GM12801 (cell line): ENCODE results near the gene TRAF6.

Experiments
- TF ChIP-seq, protein P1 (sequence below): IDR thresholded peaks from one replicate; pipeline ENCODE4 v1.5.1; 2011; ENCODE audit warnings: control low read depth; ENCODE audit not compliant: insufficient read length; ENCODE audit errors: extremely low read depth

Gene TRAF6

GRCh38 chr11:36471577-36471976 is 38.5 kb downstream of the TRAF6 start:
- TF ChIP-seq, protein P1, sequence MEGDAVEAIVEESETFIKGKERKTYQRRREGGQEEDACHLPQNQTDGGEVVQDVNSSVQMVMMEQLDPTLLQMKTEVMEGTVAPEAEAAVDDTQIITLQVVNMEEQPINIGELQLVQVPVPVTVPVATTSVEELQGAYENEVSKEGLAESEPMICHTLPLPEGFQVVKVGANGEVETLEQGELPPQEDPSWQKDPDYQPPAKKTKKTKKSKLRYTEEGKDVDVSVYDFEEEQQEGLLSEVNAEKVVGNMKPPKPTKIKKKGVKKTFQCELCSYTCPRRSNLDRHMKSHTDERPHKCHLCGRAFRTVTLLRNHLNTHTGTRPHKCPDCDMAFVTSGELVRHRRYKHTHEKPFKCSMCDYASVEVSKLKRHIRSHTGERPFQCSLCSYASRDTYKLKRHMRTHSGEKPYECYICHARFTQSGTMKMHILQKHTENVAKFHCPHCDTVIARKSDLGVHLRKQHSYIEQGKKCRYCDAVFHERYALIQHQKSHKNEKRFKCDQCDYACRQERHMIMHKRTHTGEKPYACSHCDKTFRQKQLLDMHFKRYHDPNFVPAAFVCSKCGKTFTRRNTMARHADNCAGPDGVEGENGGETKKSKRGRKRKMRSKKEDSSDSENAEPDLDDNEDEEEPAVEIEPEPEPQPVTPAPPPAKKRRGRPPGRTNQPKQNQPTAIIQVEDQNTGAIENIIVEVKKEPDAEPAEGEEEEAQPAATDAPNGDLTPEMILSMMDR = no peak

GRCh38 chr11:36469881-36470802 is 39.9 kb downstream of the TRAF6 start:
- TF ChIP-seq, protein P1 = no peak

- TF ChIP-seq, protein P1 = no peak
These were observed 41.0 kb downstream of the TRAF6 start for GRCh38 chr11:36469063-36469462.

GRCh38 chr11:36467916-36468315 is 42.2 kb downstream of the TRAF6 start:
- TF ChIP-seq, protein P1 = no peak

- TF ChIP-seq, protein P1 = no peak
These were observed 43.1 kb downstream of the TRAF6 start for GRCh38 chr11:36467012-36467411.

DNA sequence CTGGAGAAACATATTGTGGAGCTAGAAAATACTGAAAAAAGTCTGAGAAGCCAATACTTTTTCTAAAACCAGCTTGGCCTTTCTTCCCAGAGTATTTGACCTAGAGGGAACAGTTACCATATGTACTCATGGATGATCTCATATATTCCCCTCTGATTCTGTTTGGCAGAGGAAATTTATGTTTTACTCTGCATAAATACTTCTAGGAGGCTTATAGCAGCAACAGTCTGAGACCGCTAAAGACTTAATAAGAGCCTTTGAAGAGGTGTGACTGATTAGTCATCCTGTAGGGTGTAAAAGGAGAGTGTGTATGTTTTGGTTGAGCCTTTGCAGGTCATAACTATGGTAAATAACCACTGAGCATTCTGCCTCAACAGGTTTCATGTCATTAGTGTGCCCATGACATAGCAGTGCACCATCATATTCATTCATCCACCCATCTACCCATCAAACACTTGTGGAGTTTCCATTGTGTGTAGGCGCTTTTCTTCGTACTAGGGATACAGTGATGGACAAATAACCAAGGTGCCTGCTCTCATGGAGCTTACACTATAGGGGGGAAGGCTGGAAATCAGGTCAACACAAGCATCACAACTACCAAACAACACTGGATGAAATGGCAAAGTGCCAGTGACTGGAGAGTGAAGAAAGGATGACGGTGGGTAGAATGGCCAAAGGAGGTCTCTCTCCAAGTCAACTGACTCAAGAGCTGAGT is 44.5 kb downstream of the TRAF6 start:
- TF ChIP-seq, protein P1 = no peak

DNA sequence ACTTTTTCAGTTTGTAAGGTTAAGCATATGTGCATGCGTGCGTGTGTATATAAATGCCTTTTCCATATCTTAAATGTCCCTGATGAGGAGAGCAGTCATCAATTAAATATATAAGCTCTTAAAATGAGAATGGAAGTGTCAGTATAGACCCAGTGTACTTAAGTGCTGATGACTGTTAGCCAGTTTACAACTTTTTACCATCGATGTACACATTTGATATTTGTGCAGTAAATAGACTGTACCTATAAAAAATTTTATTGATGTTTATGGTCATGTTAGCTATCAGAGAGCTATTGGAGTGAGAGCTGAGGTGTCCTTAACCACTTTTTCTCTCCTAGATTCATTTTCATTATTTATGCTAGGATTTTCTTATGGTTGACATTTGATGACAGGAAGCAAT is 45.4 kb downstream of the TRAF6 start:
- TF ChIP-seq, protein P1 = no peak
